Jurkat, Clone E6-1 (cell line): ENCODE measurements around the gene CNPPD1.

Source experiments
- DNase-seq: peaks from one replicate; pipeline ENCODE4 v3.0.0-alpha.2; 2011; ENCODE audit warnings: low read depth, low spot score
- H3K4me3 ChIP-seq: 2 replicates; pipeline ENCODE4 v1.5.1; 2011; ENCODE audit warnings: mild to moderate bottlenecking, low read length, control low read depth, moderate library complexity

Gene CNPPD1

GRCh38 chr2:219126555-219126954 is 50.2 kb downstream of the CNPPD1 start:
- H3K4me3 ChIP-seq, result no peak overlapping the region
- no peak for DNase-seq

GRCh38 chr2:219125886-219126270 is 50.8 kb downstream of the CNPPD1 start:
- no peak for DNase-seq
- H3K4me3 ChIP-seq, result no peak overlapping the region

GRCh38 chr2:219125225-219125885 is 51.4 kb downstream of the CNPPD1 start:
- DNase-seq, result no peak
- no peak overlapping the region for H3K4me3 ChIP-seq

GRCh38 chr2:219124381-219125110 is 52.2 kb downstream of the CNPPD1 start:
- H3K4me3 ChIP-seq, result no peak overlapping the region
- DNase-seq, result peak; percentile 24

- H3K4me3 ChIP-seq, result no peak overlapping the region
- DNase-seq, result no peak
Measured at GRCh38 chr2:219123356-219124135, 53.2 kb downstream of the CNPPD1 start.

- no peak for DNase-seq
- H3K4me3 ChIP-seq, result no peak overlapping the region
Measured at GRCh38 chr2:219122202-219122980, 54.3 kb downstream of the CNPPD1 start.
